BJ (cell line): ENCODE measurements around the gene ZNF641. TPM values are rescaled to one million over a fixed set of nuclear protein-coding genes. Genes with fewer than 3 reads are reported as not detected.

Source experiments
- polyA plus RNA-seq: library from polyadenylated mRNA; depleted of rRNA; stranded (reverse); fragments of >200 nt; gene quantifications from 2 replicates; pipeline ENCODE4 v1.2.3, GENCODE V29; 2011; rRNA removed
- small RNA-seq: library from RNA; depleted of rRNA; stranded (forward); fragments of <200 nt; gene quantifications from one replicate; pipeline ENCODE3, GENCODE V24; 2012; ENCODE audit warnings: low replicate concordance, low read depth; ENCODE audit not compliant: insufficient read length

The ZNF641 gene
- polyA plus RNA-seq, 1 experiment: 7.6 TPM

Small RNA genes within 50 kb of the gene (small RNA-seq; reads per million reads assigned to genes)
- not detected for gene AC024257.2

Other genes starting within 250 kb of the ZNF641 start
- gene SENP1, start 244.8 kb downstream of the ZNF641 start, polyA plus RNA-seq: 10.3 and 20.0 TPM in 2 replicates
- 43.4 and 45.9 TPM in 2 replicates for gene PFKM, start 231.6 kb downstream of the ZNF641 start, polyA plus RNA-seq
- 31.1 and 34.4 TPM in 2 replicates for gene ASB8, start 193.4 kb downstream of the ZNF641 start, polyA plus RNA-seq
- 0.38 and 0.45 TPM in 2 replicates for gene CCDC184, start 167.3 kb downstream of the ZNF641 start, polyA plus RNA-seq
- not detected in 2 replicates for gene OR10AD1, start 147.6 kb downstream of the ZNF641 start, polyA plus RNA-seq
- not detected in 2 replicates for gene ANP32D, start 121.6 kb upstream of the ZNF641 start, polyA plus RNA-seq
- gene C12orf54, start 131.6 kb upstream of the ZNF641 start, polyA plus RNA-seq: not detected in 2 replicates
- gene OR8S1, start 174.7 kb upstream of the ZNF641 start, polyA plus RNA-seq: not detected in 2 replicates
- gene LALBA, start 219.1 kb upstream of the ZNF641 start, polyA plus RNA-seq: not detected in 2 replicates